Measurements from ENCODE around the gene ZNF423. TPM values are rescaled to one million over a fixed set of nuclear protein-coding genes. Genes with fewer than 3 reads are reported as not detected.

Gene ZNF423
- total and polyA plus RNA-seq, 2 of the 13 experiments (the other 11 are each of a cell fraction or from before 2014, with no cell fraction given) = 0.07 to 0.31 TPM

DNA sequence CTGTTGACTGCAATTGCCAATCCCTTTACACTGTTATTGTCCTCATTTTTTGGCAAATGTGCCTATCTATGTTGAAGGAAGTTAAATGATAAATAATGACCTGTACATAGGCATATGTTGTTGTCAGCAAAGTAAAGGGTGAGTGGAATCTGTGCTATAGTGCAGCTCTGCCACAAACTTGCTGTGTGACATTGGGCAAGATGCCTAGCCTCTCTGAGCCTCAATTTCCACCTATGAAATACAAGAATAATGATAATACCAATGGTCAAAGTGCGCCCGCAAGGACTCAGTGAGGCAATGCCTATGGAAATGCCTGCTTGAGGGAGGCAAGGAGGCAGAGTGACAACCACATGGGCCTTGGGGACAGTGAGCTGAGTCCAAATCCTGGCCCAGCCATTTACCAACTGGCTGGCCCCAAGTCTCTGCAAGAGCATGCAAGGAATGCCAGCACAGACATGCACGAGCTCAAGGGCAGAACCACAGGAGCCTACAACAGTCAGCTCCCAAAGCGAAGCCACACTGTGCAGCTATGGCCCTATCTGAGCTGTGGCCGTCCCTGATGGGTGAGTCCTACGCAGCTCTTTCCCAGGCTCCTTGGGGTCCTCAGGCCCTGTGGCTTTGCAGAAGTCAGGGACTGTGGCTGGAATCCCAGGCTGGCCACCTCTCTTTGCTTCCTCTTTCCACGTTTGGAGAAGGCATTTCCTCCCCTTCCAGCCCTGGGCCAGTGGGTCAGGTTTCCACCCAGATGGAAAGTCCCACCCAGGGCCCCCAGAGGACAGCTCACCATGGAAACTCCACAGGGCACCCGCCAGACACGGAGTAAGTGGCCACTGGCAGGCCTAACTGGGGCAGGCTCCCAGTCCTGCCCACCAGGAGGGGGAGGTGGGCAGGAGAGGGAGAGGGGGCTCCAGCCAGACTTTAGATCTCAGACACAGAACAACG is 82.1 kb downstream of the ZNF423 start:
- DNase-seq (ENCODE audit: low spot score) (no peak), ATAC-seq (no peak), FAIRE-seq (no peak)
- no peaks in the 10 kb centered on the region for H3K4me1 ChIP-seq (ENCODE audit: insufficient read depth, low read length)
- TF ChIP-seq, protein P1, sequence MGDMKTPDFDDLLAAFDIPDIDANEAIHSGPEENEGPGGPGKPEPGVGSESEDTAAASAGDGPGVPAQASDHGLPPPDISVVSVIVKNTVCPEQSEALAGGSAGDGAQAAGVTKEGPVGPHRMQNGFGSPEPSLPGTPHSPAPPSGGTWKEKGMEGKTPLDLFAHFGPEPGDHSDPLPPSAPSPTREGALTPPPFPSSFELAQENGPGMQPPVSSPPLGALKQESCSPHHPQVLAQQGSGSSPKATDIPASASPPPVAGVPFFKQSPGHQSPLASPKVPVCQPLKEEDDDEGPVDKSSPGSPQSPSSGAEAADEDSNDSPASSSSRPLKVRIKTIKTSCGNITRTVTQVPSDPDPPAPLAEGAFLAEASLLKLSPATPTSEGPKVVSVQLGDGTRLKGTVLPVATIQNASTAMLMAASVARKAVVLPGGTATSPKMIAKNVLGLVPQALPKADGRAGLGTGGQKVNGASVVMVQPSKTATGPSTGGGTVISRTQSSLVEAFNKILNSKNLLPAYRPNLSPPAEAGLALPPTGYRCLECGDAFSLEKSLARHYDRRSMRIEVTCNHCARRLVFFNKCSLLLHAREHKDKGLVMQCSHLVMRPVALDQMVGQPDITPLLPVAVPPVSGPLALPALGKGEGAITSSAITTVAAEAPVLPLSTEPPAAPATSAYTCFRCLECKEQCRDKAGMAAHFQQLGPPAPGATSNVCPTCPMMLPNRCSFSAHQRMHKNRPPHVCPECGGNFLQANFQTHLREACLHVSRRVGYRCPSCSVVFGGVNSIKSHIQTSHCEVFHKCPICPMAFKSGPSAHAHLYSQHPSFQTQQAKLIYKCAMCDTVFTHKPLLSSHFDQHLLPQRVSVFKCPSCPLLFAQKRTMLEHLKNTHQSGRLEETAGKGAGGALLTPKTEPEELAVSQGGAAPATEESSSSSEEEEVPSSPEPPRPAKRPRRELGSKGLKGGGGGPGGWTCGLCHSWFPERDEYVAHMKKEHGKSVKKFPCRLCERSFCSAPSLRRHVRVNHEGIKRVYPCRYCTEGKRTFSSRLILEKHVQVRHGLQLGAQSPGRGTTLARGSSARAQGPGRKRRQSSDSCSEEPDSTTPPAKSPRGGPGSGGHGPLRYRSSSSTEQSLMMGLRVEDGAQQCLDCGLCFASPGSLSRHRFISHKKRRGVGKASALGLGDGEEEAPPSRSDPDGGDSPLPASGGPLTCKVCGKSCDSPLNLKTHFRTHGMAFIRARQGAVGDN (CRISPR knock-in tag; IDR thresholded peaks at IDR 0.05) = no peak
- TF ChIP-seq, protein P2, sequence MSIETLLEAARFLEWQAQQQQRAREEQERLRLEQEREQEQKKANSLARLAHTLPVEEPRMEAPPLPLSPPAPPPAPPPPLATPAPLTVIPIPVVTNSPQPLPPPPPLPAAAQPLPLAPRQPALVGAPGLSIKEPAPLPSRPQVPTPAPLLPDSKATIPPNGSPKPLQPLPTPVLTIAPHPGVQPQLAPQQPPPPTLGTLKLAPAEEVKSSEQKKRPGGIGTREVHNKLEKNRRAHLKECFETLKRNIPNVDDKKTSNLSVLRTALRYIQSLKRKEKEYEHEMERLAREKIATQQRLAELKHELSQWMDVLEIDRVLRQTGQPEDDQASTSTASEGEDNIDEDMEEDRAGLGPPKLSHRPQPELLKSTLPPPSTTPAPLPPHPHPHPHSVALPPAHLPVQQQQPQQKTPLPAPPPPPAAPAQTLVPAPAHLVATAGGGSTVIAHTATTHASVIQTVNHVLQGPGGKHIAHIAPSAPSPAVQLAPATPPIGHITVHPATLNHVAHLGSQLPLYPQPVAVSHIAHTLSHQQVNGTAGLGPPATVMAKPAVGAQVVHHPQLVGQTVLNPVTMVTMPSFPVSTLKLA (IDR thresholded peaks at IDR 0.05) = no peak
- TF ChIP-seq ELF3 (CRISPR knock-in tag; IDR thresholded peaks at IDR 0.05) (no peak), ZNF768 (CRISPR knock-in tag; IDR thresholded peaks at IDR 0.05) (peak; percentile 58; the same call in 1 of the 2 replicates)
- H4K20me1 ChIP-seq (ENCODE audit: insufficient read depth, low read length) = no peaks in the 10 kb centered on the region
- no peaks in the 10 kb centered on the region for H3K79me2 ChIP-seq (ENCODE audit: insufficient read depth, low read length)
- no peaks in the 10 kb centered on the region for H3K9me3 ChIP-seq (ENCODE audit: low read length)
- POLR2A ChIA-PET = no interaction called here
- no peak overlapping the region for H2AFZ ChIP-seq (ENCODE audit: low read length)
- CTCF ChIA-PET (ENCODE audit: low intra/inter-chr PET ratio, low total read pairs) = no interaction called here
- H3K9ac ChIP-seq (ENCODE audit: insufficient read depth, low read depth, low read length) = no peak overlapping the region
- peaks cover 0 to 10% of the 10 kb centered on the region in 2 experiments; a peak in 3 of 5 replicates for H3K27me3 ChIP-seq (ENCODE audit: control insufficient read depth in 1 of 2, insufficient read depth in 2 of 2, low read length in 2 of 2)
- 25% methylated on average over 10 of the region's 10 CpGs for WGBS (ENCODE audit: low lambda C conversion rate)
- H3K27ac ChIP-seq (ENCODE audit: extremely low read length, insufficient read depth, low read length) = no peak overlapping the region
- intact Hi-C loops (cut with micrococcal nuclease; ENCODE audit: unreplicated experiment) (no loop called here), in situ Hi-C loops (cut with HindIII; ENCODE audit: extremely low pct_ligation_motif_present, low pct_unique_long_range_greater_than_20kb) (no loop called here)
- no peaks in the 10 kb centered on the region for H3K36me3 ChIP-seq (replicated peaks in 1 of 2; ENCODE audit: control insufficient read depth in 1 of 2, insufficient read depth in 2 of 2, low read length in 2 of 2)
- H3K4me2 ChIP-seq (ENCODE audit: low read depth, low read length) = no peak overlapping the region
- H3K4me3 ChIP-seq (replicated peaks in 1 of 3; ENCODE audit: insufficient read depth in 1 of 3, low read depth in 2 of 3, low read length in 3 of 3) = no peak overlapping the region
- BruUV-seq (replicated peaks) = no TSS peak

Data from HepG2 (cell line).